Measurements from ENCODE around the gene HNRNPA1L2.

Gene HNRNPA1L2

DNA sequence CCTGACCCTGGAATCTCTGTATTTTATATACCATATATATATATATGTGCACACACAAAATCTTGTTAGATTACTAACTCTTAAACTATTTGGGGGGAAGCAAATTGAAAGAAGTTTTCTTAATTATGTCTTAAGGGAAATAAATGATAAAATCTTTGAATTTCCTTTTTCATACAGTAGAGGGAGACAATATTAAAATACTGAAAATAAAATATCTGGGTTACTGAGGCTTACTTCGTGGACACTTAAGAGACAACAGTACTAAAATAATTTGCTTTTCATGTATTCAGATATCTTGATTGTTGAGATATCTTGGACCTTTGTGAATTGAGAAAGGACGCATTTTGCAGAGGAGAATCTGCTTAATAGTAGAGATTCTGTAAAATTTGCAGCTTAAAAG is 27.4 kb downstream of the HNRNPA1L2 start:
- Histone ChIP-seq H2BK5ac (ENCODE audit: low read depth, low read length, poor library complexity, severe bottlenecking) (no peak overlapping the region), H3K4me1 (ENCODE audit: control insufficient read depth, insufficient read depth, low read depth, low read length) (no peaks in the 10 kb centered on the region), H4K8ac (ENCODE audit: low read length) (no peak overlapping the region), H3K79me1 (replicated peaks; ENCODE audit: low read length, poor library complexity, severe bottlenecking) (peaks cover 6% of the 10 kb centered on the region), H3K9ac (ENCODE audit: low read length) (no peak overlapping the region), H2BK15ac (ENCODE audit: low read depth, poor library complexity, severe bottlenecking) (no peak overlapping the region), H2AFZ (ENCODE audit: low read depth, low read length) (no peak overlapping the region), H3K36me3 (ENCODE audit: control insufficient read depth in 1 of 2, insufficient read depth in 2 of 2, low read depth in 1 of 2, low read length in 2 of 2) (peaks cover 11 to 82% of the 10 kb centered on the region in 2 experiments), H3K18ac (ENCODE audit: low read depth in 1 of 2, low read length in 2 of 2) (no peak overlapping the region), H3K14ac (ENCODE audit: low read length in 2 of 2) (no peak overlapping the region), H3K4me2 (ENCODE audit: low read length, poor library complexity, severe bottlenecking) (no peak overlapping the region), H3K27me3 (ENCODE audit: control insufficient read depth in 1 of 2, insufficient read depth in 1 of 2, low read length in 2 of 2) (no peaks in the 10 kb centered on the region), H2AK5ac (ENCODE audit: low read length, severe bottlenecking) (no peak overlapping the region), H2BK12ac (ENCODE audit: low read length in 2 of 2) (no peak overlapping the region), H3K9me3 (ENCODE audit: control insufficient read depth, low read length) (no peaks in the 10 kb centered on the region), H4K91ac (ENCODE audit: low read length) (no peak overlapping the region), H3K4ac (ENCODE audit: low read depth in 1 of 2, low read length in 2 of 2) (no peak overlapping the region), H3K4me3 (ENCODE audit: insufficient read depth in 1 of 2, low read depth in 1 of 2, low read length in 2 of 2) (no peak overlapping the region), H3K27ac (ENCODE audit: low read length, poor library complexity, severe bottlenecking) (no peak overlapping the region), H2BK120ac (ENCODE audit: low read depth, low read length) (no peak overlapping the region), H3K23ac (ENCODE audit: low read length in 2 of 2) (no peak overlapping the region)
- WGBS, result 100% methylated on average over 1 of the region's 2 CpGs
- no peak for DNase-seq

DNA sequence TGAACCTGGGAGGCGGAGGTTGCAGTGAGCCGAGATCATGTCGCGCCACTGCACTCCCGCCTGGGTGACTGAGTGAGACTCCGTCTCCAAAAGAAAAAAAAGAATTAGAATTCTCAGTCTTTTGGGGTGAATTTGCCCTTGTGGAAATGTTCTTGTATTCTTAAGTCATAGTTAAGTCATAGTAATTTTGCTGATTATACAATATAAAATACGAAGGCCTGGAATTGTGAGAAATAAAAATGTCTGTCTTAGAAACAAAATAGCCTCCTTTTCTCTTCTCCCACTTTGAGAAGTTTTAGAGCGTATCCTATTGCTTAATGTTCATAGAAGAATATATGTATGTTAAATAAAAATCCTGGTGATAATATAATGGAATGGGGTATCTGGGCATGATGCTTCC is 28.5 kb downstream of the HNRNPA1L2 start:
- H4K91ac ChIP-seq (ENCODE audit: low read length), result no peak overlapping the region
- no peaks in the 10 kb centered on the region for H3K9me3 ChIP-seq (ENCODE audit: control insufficient read depth, low read length)
- DNase-seq, result no peak
- H2BK5ac ChIP-seq (ENCODE audit: low read depth, low read length, poor library complexity, severe bottlenecking), result no peak overlapping the region
- no peak overlapping the region for H3K4me3 ChIP-seq (ENCODE audit: insufficient read depth in 1 of 2, low read depth in 1 of 2, low read length in 2 of 2)
- no peak overlapping the region for H4K8ac ChIP-seq (ENCODE audit: low read length)
- no peak overlapping the region for H3K18ac ChIP-seq (ENCODE audit: low read depth in 1 of 2, low read length in 2 of 2)
- H2AK5ac ChIP-seq (ENCODE audit: low read length, severe bottlenecking), result no peak overlapping the region
- H3K4me2 ChIP-seq (ENCODE audit: low read length, poor library complexity, severe bottlenecking), result no peak overlapping the region
- H3K23ac ChIP-seq (ENCODE audit: low read length in 2 of 2), result no peak overlapping the region
- H2BK15ac ChIP-seq (ENCODE audit: low read depth, poor library complexity, severe bottlenecking), result no peak overlapping the region
- H3K4me1 ChIP-seq (ENCODE audit: control insufficient read depth, insufficient read depth, low read depth, low read length), result no peaks in the 10 kb centered on the region
- peaks cover 7% of the 10 kb centered on the region for H3K79me1 ChIP-seq (replicated peaks; ENCODE audit: low read length, poor library complexity, severe bottlenecking)
- no peak overlapping the region for H3K14ac ChIP-seq (ENCODE audit: low read length in 2 of 2)
- no peak overlapping the region for H2BK12ac ChIP-seq (ENCODE audit: low read length in 2 of 2)
- H2AFZ ChIP-seq (ENCODE audit: low read depth, low read length), result no peak overlapping the region
- WGBS, result 97% methylated on average over 7 of the region's 8 CpGs
- H3K27ac ChIP-seq (ENCODE audit: low read length, poor library complexity, severe bottlenecking), result no peak overlapping the region
- H3K36me3 ChIP-seq (ENCODE audit: control insufficient read depth in 1 of 2, insufficient read depth in 2 of 2, low read depth in 1 of 2, low read length in 2 of 2), result peaks cover 11 to 85% of the 10 kb centered on the region in 2 experiments
- no peak overlapping the region for H3K9ac ChIP-seq (ENCODE audit: low read length)
- H3K27me3 ChIP-seq (ENCODE audit: control insufficient read depth in 1 of 2, insufficient read depth in 1 of 2, low read length in 2 of 2), result no peaks in the 10 kb centered on the region
- H3K4ac ChIP-seq (ENCODE audit: low read depth in 1 of 2, low read length in 2 of 2), result no peak overlapping the region
- no peak overlapping the region for H2BK120ac ChIP-seq (ENCODE audit: low read depth, low read length)

DNA sequence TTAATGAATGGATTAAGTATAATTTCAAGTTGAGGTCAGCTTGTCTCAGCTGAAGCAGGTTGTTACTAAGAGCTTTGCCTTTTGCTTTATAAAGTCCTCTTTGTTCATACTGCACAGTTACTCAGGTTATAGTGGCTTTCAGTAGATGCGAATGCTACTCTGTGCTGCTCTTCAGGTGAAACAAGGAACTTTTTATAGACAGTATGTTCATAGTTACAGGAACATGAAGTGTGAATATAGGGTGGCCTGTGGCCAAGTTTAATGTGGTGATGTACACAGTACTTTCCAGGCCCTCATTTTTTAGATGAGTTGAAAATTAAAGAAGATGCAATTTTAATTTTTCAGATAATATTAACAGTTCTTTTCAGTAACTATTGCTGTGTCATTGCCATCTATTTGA is 31.2 kb downstream of the HNRNPA1L2 start:
- Histone ChIP-seq H3K23ac (ENCODE audit: low read length in 2 of 2) (no peak overlapping the region), H3K27ac (ENCODE audit: low read length, poor library complexity, severe bottlenecking) (no peak overlapping the region), H3K9me3 (ENCODE audit: control insufficient read depth, low read length) (no peaks in the 10 kb centered on the region), H3K18ac (ENCODE audit: low read depth in 1 of 2, low read length in 2 of 2) (no peak overlapping the region), H4K91ac (ENCODE audit: low read length) (no peak overlapping the region), H3K14ac (ENCODE audit: low read length in 2 of 2) (no peak overlapping the region), H2BK12ac (ENCODE audit: low read length in 2 of 2) (no peak overlapping the region), H2BK5ac (ENCODE audit: low read depth, low read length, poor library complexity, severe bottlenecking) (no peak overlapping the region), H3K27me3 (ENCODE audit: control insufficient read depth in 1 of 2, insufficient read depth in 1 of 2, low read length in 2 of 2) (no peaks in the 10 kb centered on the region), H3K4me1 (ENCODE audit: control insufficient read depth, insufficient read depth, low read depth, low read length) (no peaks in the 10 kb centered on the region), H3K4me2 (ENCODE audit: low read length, poor library complexity, severe bottlenecking) (no peak overlapping the region), H3K9ac (ENCODE audit: low read length) (no peak overlapping the region), H2AFZ (ENCODE audit: low read depth, low read length) (no peak overlapping the region), H3K36me3 (ENCODE audit: control insufficient read depth in 1 of 2, insufficient read depth in 2 of 2, low read depth in 1 of 2, low read length in 2 of 2) (peaks cover 4 to 87% of the 10 kb centered on the region in 2 experiments), H2BK15ac (ENCODE audit: low read depth, poor library complexity, severe bottlenecking) (no peak overlapping the region), H3K79me1 (replicated peaks; ENCODE audit: low read length, poor library complexity, severe bottlenecking) (peaks cover 4% of the 10 kb centered on the region), H2BK120ac (ENCODE audit: low read depth, low read length) (no peak overlapping the region), H2AK5ac (ENCODE audit: low read length, severe bottlenecking) (no peak overlapping the region), H3K4ac (ENCODE audit: low read depth in 1 of 2, low read length in 2 of 2) (no peak overlapping the region), H4K8ac (ENCODE audit: low read length) (no peak overlapping the region), H3K4me3 (ENCODE audit: insufficient read depth in 1 of 2, low read depth in 1 of 2, low read length in 2 of 2) (no peak overlapping the region)
- DNase-seq, result no peak
- WGBS, result 100% methylated on average over 1 of the region's 1 CpG

DNA sequence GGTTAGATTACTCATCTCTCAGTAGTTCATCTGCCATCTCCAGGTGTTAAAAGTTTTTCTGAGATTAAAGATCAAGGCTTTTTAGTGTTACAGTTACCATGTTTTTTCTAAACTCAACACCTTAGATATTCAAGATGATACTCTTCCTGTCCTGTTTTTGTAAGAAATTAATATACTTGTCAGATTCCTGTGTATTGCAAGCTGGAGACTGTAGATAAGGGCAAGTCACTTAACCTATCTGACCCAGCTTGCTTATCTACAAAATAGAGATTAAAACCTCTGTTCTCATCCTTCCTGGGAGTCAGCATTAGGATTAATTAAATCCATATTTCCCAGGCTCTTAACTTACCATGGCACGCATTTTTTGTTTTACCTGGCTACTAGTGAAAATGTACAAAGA is 35.6 kb downstream of the HNRNPA1L2 start:
- Histone ChIP-seq H3K4me1 (ENCODE audit: control insufficient read depth, insufficient read depth, low read depth, low read length) (no peaks in the 10 kb centered on the region), H3K4ac (ENCODE audit: low read depth in 1 of 2, low read length in 2 of 2) (no peak overlapping the region), H3K23ac (ENCODE audit: low read length in 2 of 2) (no peak overlapping the region), H3K4me3 (ENCODE audit: insufficient read depth in 1 of 2, low read depth in 1 of 2, low read length in 2 of 2) (no peak overlapping the region), H3K79me1 (replicated peaks; ENCODE audit: low read length, poor library complexity, severe bottlenecking) (peaks cover 6% of the 10 kb centered on the region), H3K14ac (ENCODE audit: low read length in 2 of 2) (no peak overlapping the region), H3K9me3 (ENCODE audit: control insufficient read depth, low read length) (no peaks in the 10 kb centered on the region), H3K27ac (ENCODE audit: low read length, poor library complexity, severe bottlenecking) (no peak overlapping the region), H3K36me3 (ENCODE audit: control insufficient read depth in 1 of 2, insufficient read depth in 2 of 2, low read depth in 1 of 2, low read length in 2 of 2) (peaks cover 12 to 89% of the 10 kb centered on the region in 2 experiments), H4K8ac (ENCODE audit: low read length) (no peak overlapping the region), H2BK12ac (ENCODE audit: low read length in 2 of 2) (no peak overlapping the region), H2BK5ac (ENCODE audit: low read depth, low read length, poor library complexity, severe bottlenecking) (no peak overlapping the region), H2BK120ac (ENCODE audit: low read depth, low read length) (no peak overlapping the region), H3K27me3 (ENCODE audit: control insufficient read depth in 1 of 2, insufficient read depth in 1 of 2, low read length in 2 of 2) (no peaks in the 10 kb centered on the region), H3K9ac (ENCODE audit: low read length) (no peak overlapping the region), H4K91ac (ENCODE audit: low read length) (no peak overlapping the region), H2AFZ (ENCODE audit: low read depth, low read length) (no peak overlapping the region), H3K4me2 (ENCODE audit: low read length, poor library complexity, severe bottlenecking) (no peak overlapping the region), H2AK5ac (ENCODE audit: low read length, severe bottlenecking) (no peak overlapping the region), H3K18ac (ENCODE audit: low read depth in 1 of 2, low read length in 2 of 2) (no peak overlapping the region), H2BK15ac (ENCODE audit: low read depth, poor library complexity, severe bottlenecking) (no peak overlapping the region)
- WGBS, result 100% methylated on average over 1 of the region's 1 CpG
- DNase-seq, result no peak

All from mesenchymal stem cell (in vitro differentiated cells and primary cell).